AG10803 (cell line): ENCODE data around the gene ARRDC1.

Source experiments
- DNase-seq: peaks from one replicate; pipeline ENCODE4 v3.0.0; 2010; ENCODE audit warnings: low read depth
- H3K4me3 ChIP-seq: 2 replicates; pipeline ENCODE4 v1.5.1; 2011; ENCODE audit warnings: mild to moderate bottlenecking, low read length, control low read depth
- TF ChIP-seq, protein P1 (sequence below): conservative IDR thresholded peaks from 2 replicates; pipeline ENCODE4 v1.5.1; 2011; ENCODE audit warnings: mild to moderate bottlenecking, low read length, control low read depth, inconsistent platforms

Gene ARRDC1

DNA sequence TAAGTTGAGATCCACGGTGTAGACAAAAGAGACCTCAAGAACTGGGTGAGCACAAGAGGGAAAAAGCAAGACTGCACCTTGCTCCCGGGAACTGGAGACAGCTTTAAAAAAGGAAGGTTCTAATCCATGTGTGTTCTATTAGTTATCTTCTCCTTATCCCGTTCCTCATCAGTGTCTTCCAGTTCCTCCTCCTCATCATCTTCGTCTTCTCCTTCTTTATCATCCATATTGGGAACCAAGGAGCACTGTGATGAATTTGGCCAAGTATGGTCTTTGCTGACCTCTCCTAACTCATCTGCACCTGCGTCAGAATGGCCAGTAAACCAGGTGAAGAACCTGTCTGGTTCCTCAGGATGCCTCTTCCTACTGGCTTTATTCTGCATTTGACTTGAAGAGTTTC is 35.4 kb downstream of the ARRDC1 start:
- H3K4me3 ChIP-seq: no peak overlapping the region
- DNase-seq: no peak
- TF ChIP-seq, protein P1, sequence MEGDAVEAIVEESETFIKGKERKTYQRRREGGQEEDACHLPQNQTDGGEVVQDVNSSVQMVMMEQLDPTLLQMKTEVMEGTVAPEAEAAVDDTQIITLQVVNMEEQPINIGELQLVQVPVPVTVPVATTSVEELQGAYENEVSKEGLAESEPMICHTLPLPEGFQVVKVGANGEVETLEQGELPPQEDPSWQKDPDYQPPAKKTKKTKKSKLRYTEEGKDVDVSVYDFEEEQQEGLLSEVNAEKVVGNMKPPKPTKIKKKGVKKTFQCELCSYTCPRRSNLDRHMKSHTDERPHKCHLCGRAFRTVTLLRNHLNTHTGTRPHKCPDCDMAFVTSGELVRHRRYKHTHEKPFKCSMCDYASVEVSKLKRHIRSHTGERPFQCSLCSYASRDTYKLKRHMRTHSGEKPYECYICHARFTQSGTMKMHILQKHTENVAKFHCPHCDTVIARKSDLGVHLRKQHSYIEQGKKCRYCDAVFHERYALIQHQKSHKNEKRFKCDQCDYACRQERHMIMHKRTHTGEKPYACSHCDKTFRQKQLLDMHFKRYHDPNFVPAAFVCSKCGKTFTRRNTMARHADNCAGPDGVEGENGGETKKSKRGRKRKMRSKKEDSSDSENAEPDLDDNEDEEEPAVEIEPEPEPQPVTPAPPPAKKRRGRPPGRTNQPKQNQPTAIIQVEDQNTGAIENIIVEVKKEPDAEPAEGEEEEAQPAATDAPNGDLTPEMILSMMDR: no peak

DNA sequence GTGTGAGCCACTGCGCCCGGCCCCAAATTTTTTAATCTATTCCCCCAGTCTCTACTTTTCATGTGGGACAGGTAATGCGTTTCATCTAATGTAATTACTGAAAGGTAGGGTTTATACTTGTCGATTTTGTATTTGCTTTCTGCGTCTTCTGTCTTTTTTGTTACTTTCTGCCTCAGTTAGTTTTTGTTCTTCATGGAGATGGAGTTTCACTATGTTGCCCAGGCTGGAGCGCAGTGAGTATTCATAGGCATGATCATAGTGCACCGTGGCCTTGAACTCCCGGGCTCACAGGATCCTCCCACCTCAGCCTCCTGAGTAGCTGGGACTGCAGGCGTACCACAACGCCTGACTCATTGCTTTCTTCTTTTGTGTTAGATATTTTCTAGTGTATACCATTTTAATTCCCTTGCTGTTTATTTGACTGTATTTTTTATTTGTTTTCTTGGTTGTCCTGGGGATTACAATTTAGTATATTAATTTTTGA is 36.7 kb downstream of the ARRDC1 start:
- no peak for DNase-seq
- TF ChIP-seq, protein P1: no peak
- H3K4me3 ChIP-seq: no peak overlapping the region

DNA sequence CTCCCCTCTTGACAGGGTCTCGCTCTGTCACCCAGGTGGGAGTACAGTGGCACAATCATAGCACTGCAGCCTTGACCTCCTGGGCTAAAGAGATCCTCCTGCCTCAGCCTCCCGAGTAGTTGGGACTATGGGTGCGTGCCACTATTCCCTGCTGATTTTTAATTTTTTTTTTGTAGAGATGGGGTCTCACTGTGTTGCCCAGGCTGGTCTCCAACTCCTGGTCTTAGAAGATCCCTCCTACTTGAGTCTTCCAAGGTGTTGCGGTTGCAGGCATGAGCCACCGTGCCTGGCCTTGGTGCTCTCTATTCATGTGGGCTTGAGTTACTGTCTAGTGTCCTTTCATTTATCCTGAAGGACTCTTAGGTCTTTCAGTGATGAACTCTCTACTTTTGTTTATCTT is 37.4 kb downstream of the ARRDC1 start:
- H3K4me3 ChIP-seq: no peak overlapping the region
- no peak for DNase-seq
- TF ChIP-seq, protein P1: no peak

DNA sequence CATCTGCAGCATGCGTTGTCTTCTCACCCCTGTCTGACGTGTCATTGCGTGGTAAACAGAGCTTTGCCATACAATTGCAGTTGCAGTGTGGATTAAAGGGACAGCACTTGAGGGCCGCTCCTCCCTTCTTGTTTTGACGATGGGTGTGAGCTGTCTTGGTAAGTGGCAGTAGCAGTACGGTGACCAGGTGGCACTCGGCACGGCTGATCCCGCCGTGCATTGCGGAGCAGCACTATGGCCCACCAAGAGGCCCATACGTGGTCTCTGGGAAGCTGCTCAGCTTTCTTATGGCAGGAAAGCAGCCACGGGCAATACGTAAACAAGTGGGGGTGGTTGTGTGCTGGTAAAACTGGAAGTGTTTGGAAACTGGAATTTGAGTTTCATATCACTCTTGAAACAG is 38.4 kb downstream of the ARRDC1 start:
- no peak overlapping the region for H3K4me3 ChIP-seq
- TF ChIP-seq, protein P1: no peak
- DNase-seq: no peak

DNA sequence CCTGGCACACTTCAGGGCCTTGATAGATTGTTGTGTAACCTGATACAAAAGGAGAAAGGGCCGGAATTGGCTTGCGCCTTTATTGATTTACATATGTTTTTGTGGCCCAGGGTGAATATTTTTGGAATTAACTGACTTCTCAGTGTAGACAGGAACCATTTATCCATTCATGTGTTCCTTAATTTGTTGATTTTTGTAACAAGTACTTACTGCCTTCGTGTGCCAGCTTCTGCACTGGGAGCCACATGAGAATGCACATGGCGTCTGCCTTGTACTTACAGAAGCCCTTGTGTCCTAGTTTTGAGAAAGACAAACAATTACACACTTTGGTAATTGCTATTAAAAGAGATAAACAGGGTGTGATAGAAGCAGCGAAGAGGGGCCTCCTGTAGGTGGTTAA is 39.7 kb downstream of the ARRDC1 start:
- no peak for DNase-seq
- TF ChIP-seq, protein P1: no peak
- H3K4me3 ChIP-seq: no peak overlapping the region

DNA sequence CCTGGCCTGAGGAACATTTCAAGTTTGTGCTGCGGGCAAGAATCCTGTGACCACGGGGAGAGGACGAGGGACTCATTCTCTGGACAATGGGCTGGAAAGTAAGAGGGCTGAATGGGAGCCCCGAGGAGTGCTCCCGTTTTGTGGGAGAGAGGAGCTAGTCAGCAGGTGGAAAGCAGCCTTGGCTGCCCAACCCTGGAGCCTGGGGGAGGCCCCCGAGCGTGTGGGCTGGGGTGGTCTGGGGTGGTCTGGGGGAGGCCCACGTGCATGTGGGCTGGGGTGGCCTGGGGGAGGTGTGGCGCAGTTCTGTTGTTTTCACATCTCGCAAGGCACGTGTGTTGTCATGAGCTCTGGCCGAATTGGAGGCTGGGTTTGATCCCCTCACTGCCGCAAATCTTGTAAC is 40.9 kb downstream of the ARRDC1 start:
- no peak for DNase-seq
- no peak overlapping the region for H3K4me3 ChIP-seq

DNA sequence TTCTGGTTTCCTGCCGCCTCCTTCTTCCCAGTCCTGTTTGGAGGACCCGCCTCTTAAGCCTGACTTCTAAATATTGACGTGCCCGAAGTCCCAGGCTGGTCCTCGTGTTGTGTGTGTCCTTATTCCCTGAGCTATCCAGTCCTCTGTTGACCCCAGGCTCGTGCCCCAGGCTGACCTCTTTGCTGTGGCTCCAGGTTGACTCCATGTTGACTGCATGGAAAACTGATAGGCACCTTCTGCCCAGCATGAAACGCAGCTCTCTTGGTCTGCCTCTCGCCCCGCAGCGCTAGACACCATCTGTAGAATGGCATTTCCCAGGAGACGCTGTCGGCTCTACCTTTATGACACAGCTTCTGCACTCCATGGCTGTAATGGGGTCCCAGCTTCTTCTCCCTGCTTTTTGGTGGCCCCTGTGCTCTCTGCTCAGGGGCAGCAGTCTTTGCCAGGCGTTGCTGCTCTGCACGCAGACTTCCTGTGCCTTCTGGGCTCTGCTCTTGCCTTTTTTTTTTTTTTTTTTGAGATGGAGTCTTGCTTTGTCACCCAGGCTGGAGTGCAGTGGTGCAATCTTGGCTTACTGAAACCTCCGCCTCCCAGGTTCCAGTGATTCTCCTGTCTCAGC is 41.7 kb downstream of the ARRDC1 start:
- H3K4me3 ChIP-seq: no peak overlapping the region
- TF ChIP-seq, protein P1: no peak
- no peak for DNase-seq

More for the DNA sequence above, 40.9 kb downstream of the ARRDC1 start:
- TF ChIP-seq, protein P1: no peak
